Upper lobe of left lung (tissue), 4 donors: ENCODE results near the gene UGCG.
"Not testable (repeated sequence)": the region's sequence is repeated elsewhere in the genome, so short reads cannot be mapped to it uniquely, and the experiment has no call there.

ENCODE experiments used
- CTCF ChIP-seq, 6 experiments: fragments of 450-650 bp in 4 of 6; fragments of 200-600 bp in 2 of 6; sonication (generic) in 2 of 6; IDR thresholded peaks; one replicate each; pipeline ENCODE4 v1.5.1; 2016 to 2019; ENCODE audit warnings: antibody characterized with exemption in 6 of 6
- POLR2A ChIP-seq, 4 donors: fragments of 450-650 bp; IDR thresholded peaks; one replicate each; pipeline ENCODE4 v1.5.1; 2016 to 2017; ENCODE audit warnings: antibody characterized with exemption in 4 of 4, mild to moderate bottlenecking in 2 of 4
- POLR2AphosphoS5 ChIP-seq, 2 donors: sonication (generic); formaldehyde crosslinking; IDR thresholded peaks; one replicate each; pipeline ENCODE4 v1.5.1; 2017; ENCODE audit warnings: antibody characterized with exemption in 2 of 2

DNA sequence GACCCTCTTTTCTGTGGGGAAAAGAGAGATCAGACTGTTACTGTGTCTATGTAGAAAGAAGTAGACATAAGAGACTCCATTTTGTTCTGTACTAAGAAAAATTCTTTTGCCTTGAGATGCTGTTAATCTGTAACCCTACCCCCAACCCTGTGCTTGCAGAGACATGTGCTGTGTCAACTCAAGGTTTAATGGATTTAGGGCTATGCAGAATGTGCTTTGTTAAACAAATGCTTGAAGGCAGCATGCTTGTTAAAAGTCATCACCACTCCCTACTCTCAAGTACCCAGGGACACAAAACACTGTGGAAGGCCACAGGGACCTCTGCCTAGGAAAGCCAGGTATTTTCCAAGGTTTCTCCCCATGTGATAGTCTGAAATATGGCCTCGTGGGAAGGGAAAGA, 21.3 kb upstream of the UGCG start:
- TF ChIP-seq CTCF, POLR2A, POLR2AphosphoS5 (IDR thresholded peaks at IDR 0.05): not testable (repeated sequence)
